Stimulated activated CD4-positive, alpha-beta T cell treated with anti-CD3 and anti-CD28 coated beads, TNF-alpha, amount 100 ng/mL, for 1 hour (primary cell): ENCODE data around the gene CHRNE.
"Not testable (repeated sequence)": the region's sequence is repeated elsewhere in the genome, so short reads cannot be mapped to it uniquely, and the experiment has no call there.

Experiments used
- DNase-seq, 3 donors: peaks; one replicate each; pipeline ENCODE4 v3.0.0-alpha.2; 2020; ENCODE audit warnings: low read depth in 3 of 3, low spot score in 1 of 3

CHRNE gene

GRCh38 chr17:4891411-4892410 is 11.2 kb downstream of the CHRNE start:
- DNase-seq: no peak

GRCh38 chr17:4887581-4887980 is 15.3 kb downstream of the CHRNE start:
- DNase-seq: no peak

- DNase-seq: no peak
These were observed 16.1 kb downstream of the CHRNE start for GRCh38 chr17:4886830-4887229.

- DNase-seq: no peak
These were observed 18.4 kb downstream of the CHRNE start for GRCh38 chr17:4884489-4884888.

- DNase-seq: peak in 2 of 3 donors; percentile 46 to 61
These were observed 20.9 kb downstream of the CHRNE start for GRCh38 chr17:4881761-4882555.

- no peak for DNase-seq
These were observed 22.0 kb downstream of the CHRNE start for GRCh38 chr17:4880857-4881256.

- no peak for DNase-seq
These were observed 23.3 kb downstream of the CHRNE start for GRCh38 chr17:4879601-4880000.

- DNase-seq: no peak
These were observed 25.8 kb downstream of the CHRNE start for GRCh38 chr17:4877089-4877488.

- DNase-seq: no peak
These were observed 30.1 kb downstream of the CHRNE start for GRCh38 chr17:4872786-4873185.

- no peak for DNase-seq
These were observed 32.0 kb downstream of the CHRNE start for GRCh38 chr17:4870855-4871254.

GRCh38 chr17:4869058-4869998 is 33.6 kb downstream of the CHRNE start:
- DNase-seq: not testable (repeated sequence)

GRCh38 chr17:4867535-4867934 is 35.4 kb downstream of the CHRNE start:
- not testable (repeated sequence) for DNase-seq

- no peak for DNase-seq
These were observed 39.6 kb downstream of the CHRNE start for GRCh38 chr17:4863321-4863720.

- no peak for DNase-seq
These were observed 40.2 kb downstream of the CHRNE start for GRCh38 chr17:4862720-4863119.

- no peak for DNase-seq
These were observed 41.8 kb downstream of the CHRNE start for GRCh38 chr17:4861052-4861451.

- DNase-seq: no peak
These were observed 42.2 kb downstream of the CHRNE start for GRCh38 chr17:4860651-4861050.

GRCh38 chr17:4859816-4860625 is 42.9 kb downstream of the CHRNE start:
- no peak for DNase-seq

GRCh38 chr17:4858882-4859260 is 44.0 kb downstream of the CHRNE start:
- DNase-seq: no peak

- no peak for DNase-seq
These were observed 44.6 kb downstream of the CHRNE start for GRCh38 chr17:4858068-4858881.
